H1 (cell line): ENCODE measurements around the gene CCNY. TPM values are rescaled to one million over a fixed set of nuclear protein-coding genes. Genes with fewer than 3 reads are reported as not detected.

Source experiments
- CTCF ChIA-PET: fragments of 300-600 bp; sonication (Branson Sonifier 250); formaldehyde crosslinking; loops from one replicate; lab custom pipeline; 2021; ENCODE audit not compliant: partially characterized antibody; lab: Charles Lee
- POLR2A ChIA-PET: fragments of 300-600 bp; sonication (Branson Sonifier 250); formaldehyde crosslinking; loops from one replicate; lab custom pipeline; 2021; ENCODE audit warnings: inconsistent platforms; ENCODE audit not compliant: partially characterized antibody; lab: Charles Lee
- DNase-seq, 2 experiments: peaks; one replicate each; pipeline versions ENCODE4 v3.0.0 to v3.0.0-alpha.2; 2010 to 2022; ENCODE audit warnings: low spot score in 2 of 2, low read depth in 1 of 2, mixed read lengths in 1 of 2
- FAIRE-seq: peaks from 2 replicates; lab custom pipeline; 2011; peaks lifted over from hg19 to GRCh38; lab: Jason Lieb, UNC
- H2AFZ ChIP-seq: 2 replicates; pipeline ENCODE4 v1.8.1; 2012; ENCODE audit warnings: low read length, inconsistent platforms
- H2AK5ac ChIP-seq: 2 replicates; pipeline ENCODE4 v1.6.1; 2013; ENCODE audit warnings: low read depth, low read length
- H2BK120ac ChIP-seq: replicated peaks from 2 replicates; pipeline ENCODE3; 2013; ENCODE audit warnings: low read depth, low read length, inconsistent platforms
- H2BK12ac ChIP-seq: 2 replicates; pipeline ENCODE4 v1.6.1; 2013; ENCODE audit warnings: low read depth, low read length
- H2BK15ac ChIP-seq: 2 replicates; pipeline ENCODE4 v1.6.1; 2013; ENCODE audit warnings: low read length
- H2BK20ac ChIP-seq: 2 replicates; pipeline ENCODE4 v1.6.1; 2013; ENCODE audit warnings: low read length
- H2BK5ac ChIP-seq: 2 replicates; pipeline ENCODE4 v1.6.1; 2013; ENCODE audit warnings: low read depth, low read length
- H3K14ac ChIP-seq: 2 replicates; pipeline ENCODE4 v1.6.1; 2013; ENCODE audit warnings: inconsistent platforms; ENCODE audit not compliant: insufficient read length
- H3K18ac ChIP-seq: 2 replicates; pipeline ENCODE4 v1.6.1; 2013; ENCODE audit warnings: low read length; ENCODE audit errors: extremely low read depth
- H3K23ac ChIP-seq: 2 replicates; pipeline ENCODE4 v1.6.1; 2013; ENCODE audit warnings: inconsistent platforms; ENCODE audit not compliant: insufficient read length
- H3K23me2 ChIP-seq: 2 replicates; pipeline ENCODE4 v1.6.1; 2013; ENCODE audit warnings: low read depth, low read length
- H3K27ac ChIP-seq: 2 replicates; pipeline ENCODE4 v1.6.1; 2011; ENCODE audit warnings: low read depth, low read length, inconsistent platforms
- H3K27me3 ChIP-seq, 4 experiments: replicated peaks in 1 of 4; 1 replicate in 1 of 4; 2 replicates in 3 of 4; pipeline versions ENCODE4 v1.6.1 to v1.8.1; 2011 to 2013; ENCODE audit warnings: low read length in 3 of 4, mild to moderate bottlenecking in 3 of 4, inconsistent platforms in 2 of 4, mixed read lengths in 2 of 4, moderate library complexity in 1 of 4; ENCODE audit not compliant: control insufficient read depth in 3 of 4, insufficient read depth in 3 of 4; ENCODE audit errors: extremely low read depth in 1 of 4
- H3K36me3 ChIP-seq, 4 experiments: 2 replicates each; pipeline versions ENCODE4 v1.6.1 to v1.8.1; 2011 to 2013; ENCODE audit warnings: mild to moderate bottlenecking in 4 of 4, low read length in 3 of 4, moderate library complexity in 2 of 4, control low read depth in 1 of 4, inconsistent platforms in 1 of 4; ENCODE audit not compliant: insufficient read depth in 4 of 4, control insufficient read depth in 2 of 4
- H3K4ac ChIP-seq: replicated peaks from 2 replicates; pipeline ENCODE3; 2013; ENCODE audit warnings: low read length, low read depth, mixed read lengths, inconsistent platforms; ENCODE audit not compliant: insufficient read length
- H3K4me1 ChIP-seq, 4 experiments: replicated peaks in 1 of 4; 1 replicate in 1 of 4; 2 replicates in 3 of 4; pipeline versions ENCODE4 v1.6.1 to v1.8.1; 2011 to 2013; ENCODE audit warnings: low read length in 3 of 4, inconsistent platforms in 2 of 4, mixed read lengths in 1 of 4; ENCODE audit not compliant: insufficient read depth in 4 of 4, control insufficient read depth in 3 of 4
- H3K4me2 ChIP-seq, 2 experiments: 2 replicates each; pipeline versions ENCODE4 v1.6.1 to v1.8.1; 2011 to 2013; ENCODE audit warnings: low read depth in 2 of 2, low read length in 2 of 2, control low read depth in 1 of 2, inconsistent platforms in 1 of 2, mild to moderate bottlenecking in 1 of 2; ENCODE audit not compliant: insufficient read depth in 1 of 2
- H3K4me3 ChIP-seq, 4 experiments: fragments of 200-600, 300-600 bp in 1 of 4; sonication (generic), shearing (Covaris generic), sonication (Bioruptor Twin) in 1 of 4; 2 replicates each; pipeline versions ENCODE4 v1.5.1 to v1.8.1; 2011 to 2016; ENCODE audit warnings: low read length in 4 of 4, low read depth in 3 of 4, control low read depth in 2 of 4, inconsistent platforms in 2 of 4, mild to moderate bottlenecking in 2 of 4, mixed read lengths in 1 of 4, moderate library complexity in 1 of 4; ENCODE audit not compliant: insufficient read depth in 2 of 4; ENCODE audit errors: extremely low read depth in 1 of 4
- H3K56ac ChIP-seq: replicated peaks from 2 replicates; pipeline ENCODE3; 2013; ENCODE audit warnings: low read depth, mild to moderate bottlenecking, mixed read lengths, low read length, inconsistent platforms; ENCODE audit not compliant: insufficient read length
- H3K79me1 ChIP-seq: 2 replicates; pipeline ENCODE4 v1.6.1; 2013; ENCODE audit warnings: low read depth, low read length, control low read depth
- H3K79me2 ChIP-seq, 2 experiments: 2 replicates each; pipeline versions ENCODE4 v1.6.1 to v1.8.1; 2012 to 2013; ENCODE audit warnings: low read length in 2 of 2, mild to moderate bottlenecking in 2 of 2, inconsistent platforms in 1 of 2; ENCODE audit not compliant: insufficient read depth in 2 of 2, control insufficient read depth in 1 of 2
- H3K9ac ChIP-seq, 4 experiments: replicated peaks in 1 of 4; 1 replicate in 1 of 4; 2 replicates in 3 of 4; pipeline versions ENCODE4 v1.6.1 to v1.8.1; 2011 to 2013; ENCODE audit warnings: low read depth in 3 of 4, low read length in 3 of 4, control low read depth in 2 of 4, mild to moderate bottlenecking in 2 of 4, moderate library complexity in 2 of 4, inconsistent platforms in 1 of 4; ENCODE audit errors: extremely low read depth in 1 of 4
- H3K9me3 ChIP-seq, 2 experiments: 2 replicates each; pipeline versions ENCODE4 v1.6.1 to v1.8.1; 2012 to 2013; ENCODE audit warnings: mild to moderate bottlenecking in 2 of 2, moderate library complexity in 2 of 2, control low read depth in 1 of 2, inconsistent platforms in 1 of 2, low read depth in 1 of 2, low read length in 1 of 2, mixed read lengths in 1 of 2; ENCODE audit not compliant: insufficient read depth in 2 of 2
- H4K20me1 ChIP-seq, 2 experiments: replicated peaks in 1 of 2; 2 replicates each; pipeline versions ENCODE3 to v1.8.1; 2011 to 2013; ENCODE audit warnings: inconsistent platforms in 2 of 2, low read length in 2 of 2, mild to moderate bottlenecking in 1 of 2; ENCODE audit not compliant: insufficient read depth in 2 of 2, control insufficient read depth in 1 of 2
- H4K5ac ChIP-seq: 2 replicates; pipeline ENCODE4 v1.6.1; 2013; ENCODE audit warnings: low read length, low read depth, mixed read lengths, inconsistent platforms; ENCODE audit not compliant: insufficient read length
- H4K8ac ChIP-seq: 2 replicates; pipeline ENCODE4 v1.8.0; 2013; ENCODE audit warnings: mild to moderate bottlenecking, moderate library complexity, low read length, inconsistent platforms; ENCODE audit not compliant: insufficient read depth; ENCODE audit errors: extremely low read depth
- H4K91ac ChIP-seq: replicated peaks from 2 replicates; pipeline ENCODE3; 2013; ENCODE audit warnings: low read length, mixed read lengths, inconsistent platforms; ENCODE audit not compliant: insufficient read length
- CHD2 ChIP-seq: IDR thresholded peaks from 2 replicates; pipeline ENCODE4 v1.6.1; 2012; ENCODE audit warnings: low read length, improper control_type of control experiment
- SIX5 ChIP-seq: IDR thresholded peaks from 2 replicates; pipeline ENCODE4 v1.6.1; 2011; ENCODE audit warnings: mild to moderate bottlenecking, low read depth, low read length
- WGBS, 2 experiments: shearing (Covaris generic) in 1 of 2; methylation state at CpG; one replicate each; pipeline versions ENCODE4 v1.1.6 to v1.1.7; 2013 to 2015; ENCODE audit warnings: low lambda C conversion rate in 2 of 2, mixed read lengths in 2 of 2, inconsistent platforms in 1 of 2, low coverage in 1 of 2, missing lambda C conversion rate in 1 of 2; ENCODE audit not compliant: insufficient replicate concordance in 2 of 2, insufficient coverage in 1 of 2, insufficient read length in 1 of 2; ENCODE audit errors: extremely low coverage in 1 of 2, missing lambda C conversion rate in 1 of 2; 5-methylcytosine and 5-hydroxymethylcytosine counted together
- polyA plus RNA-seq, 7 experiments: library from polyadenylated mRNA; depleted of rRNA in 3 of 7; stranded (reverse) in 5 of 7; unstranded in 2 of 7; fragments of >200 nt in 5 of 7; fragments of 200-250 nt in 2 of 7; gene quantifications; 1 replicate in 5 of 7; 2 replicates in 1 of 7; 4 replicates in 1 of 7; pipeline versions ENCODE4 v1.2.1 to v1.2.3, GENCODE V29; 2011 to 2013; ENCODE audit warnings: missing spikeins in 2 of 7, mixed read lengths in 2 of 7
- total RNA-seq: library from RNA; stranded (reverse); fragmentation: NEBNext Ultra II Directional; extraction: Animal tissue kit (Norgen Biotek cat#: 25700); gene quantifications from 2 replicates; pipeline ENCODE4 v1.2.1, GENCODE V29; 2021

The CCNY gene
- total and polyA plus RNA-seq, 2 of the 8 experiments (the other 6 are each of a cell fraction or from before 2014, with no cell fraction given) = 25.3 to 68.2 TPM

GRCh38 chr10:35492386-35493195, 156.3 kb downstream of the CCNY start:
- Histone ChIP-seq H3K36me3 (no peaks in the 10 kb centered on the region), H4K8ac (no peak overlapping the region; the same call in 1 of the 2 replicates), H2BK15ac (no peak overlapping the region), H3K4me2 (peak overlapping the region; percentile 25 to 33; a peak in 3 of 4 replicates), H3K56ac (no peak overlapping the region), H3K9me3 (no peaks in the 10 kb centered on the region), H2BK120ac (no peak overlapping the region), H4K5ac (no peak overlapping the region), H3K23ac (no peak overlapping the region), H2BK5ac (no peak overlapping the region), H3K4ac (no peak overlapping the region), H2AFZ (no peak overlapping the region), H2AK5ac (no peak overlapping the region), H3K27ac (no peak overlapping the region; the same call in 1 of the 2 replicates), H3K79me1 (peaks cover 2% of the 10 kb centered on the region; the same call in 1 of the 2 replicates), H4K91ac (no peak overlapping the region), H4K20me1 (peaks cover 0 to 1% of the 10 kb centered on the region in 2 experiments), H3K4me1 (peaks cover 4 to 14% (median 10%) of the 10 kb centered on the region in 4 experiments), H3K79me2 (peaks cover 0 to 5% of the 10 kb centered on the region in 2 experiments; a peak in 1 of 4 replicates), H2BK12ac (no peak overlapping the region), H2BK20ac (peak overlapping the region; percentile 75; the same call in 1 of the 2 replicates), H3K18ac (no peak overlapping the region), H3K14ac (no peak overlapping the region), H3K9ac (no peak overlapping the region), H3K27me3 (no peaks in the 10 kb centered on the region), H3K23me2 (no peaks in the 10 kb centered on the region), H3K4me3 (no peak overlapping the region; a peak in 1 of 8 replicates)
- no peak for DNase-seq
- ChIA-PET CTCF (interaction anchor here (0.8 to 2.0 kb wide), 7 partner anchors 9 to 168 kb away, joined by 3 to 9 read pairs (median 3); no protein-coding TSS in a partner anchor), POLR2A (no interaction called here)
- TF ChIP-seq CHD2 = no peak
- 0 out of 2 replicates have a peak, but pooled peaks have one; percentile 11 for TF ChIP-seq SIX5
- no peak for FAIRE-seq
- 66% methylated on average over 10 of the region's 10 CpGs; no CpG with 5 or more reads in 1 of the 2 experiments for WGBS, 2 experiments
